ENCODE data around the gene BRWD1. TPM values are rescaled to one million over a fixed set of nuclear protein-coding genes. Genes with fewer than 3 reads are reported as not detected.
A peak's percentile ranks its signal among the peaks of the same experiment; 100 is the strongest.
"Not testable (repeated sequence)": the region's sequence is repeated elsewhere in the genome, so short reads cannot be mapped to it uniquely, and the experiment has no call there.

BRWD1 gene
- total RNA-seq, 2 donors from 2014 or later: 27.7 to 39.9 TPM

- H3K4me3 Mint-ChIP-seq: no peak overlapping the region
- H3K27me3 Mint-ChIP-seq: no peaks in the 10 kb centered on the region
- peaks cover 54% of the 10 kb centered on the region for H3K36me3 Mint-ChIP-seq (ENCODE audit: low read depth)
- ATAC-seq (replicated peaks): no peak
- peaks cover 7% of the 10 kb centered on the region for H3K4me1 Mint-ChIP-seq
- peak overlapping the region; percentile 15 for H3K27ac Mint-ChIP-seq
- H3K9me3 Mint-ChIP-seq: no peaks in the 10 kb centered on the region
These were observed 32.2 kb downstream of the BRWD1 start for GRCh38 chr21:39281207-39281606.

GRCh38 chr21:39269620-39270019, 43.8 kb downstream of the BRWD1 start:
- H3K9me3 Mint-ChIP-seq: no peaks in the 10 kb centered on the region
- no peak overlapping the region for H3K27ac Mint-ChIP-seq
- peaks cover 98% of the 10 kb centered on the region for H3K36me3 Mint-ChIP-seq (ENCODE audit: low read depth)
- no peak overlapping the region for H3K4me3 Mint-ChIP-seq
- no peak for ATAC-seq (replicated peaks)
- H3K4me1 Mint-ChIP-seq: no peaks in the 10 kb centered on the region
- no peaks in the 10 kb centered on the region for H3K27me3 Mint-ChIP-seq

DNA sequence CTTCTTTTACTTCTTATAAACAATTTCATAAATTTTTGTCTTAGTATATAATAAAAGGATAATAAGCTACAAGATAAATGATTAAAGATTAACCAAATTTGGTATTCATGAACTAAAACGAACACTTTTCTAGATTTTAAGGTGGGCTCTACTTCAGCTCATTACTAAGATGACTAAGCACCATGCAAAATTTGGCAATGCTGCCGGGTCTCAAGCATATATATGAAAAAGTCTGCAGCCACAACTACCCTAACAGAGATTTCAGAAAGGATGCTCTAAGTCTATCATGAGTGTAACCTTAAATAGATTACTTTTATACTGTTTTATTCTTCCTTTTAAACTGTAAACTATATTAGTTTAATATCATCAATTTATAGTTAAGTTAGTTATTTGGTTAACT, 47.8 kb downstream of the BRWD1 start:
- ATAC-seq (replicated peaks): no peak
- Mint-ChIP-seq H3K9me3 (no peaks in the 10 kb centered on the region), H3K4me1 (no peaks in the 10 kb centered on the region), H3K27ac (no peak overlapping the region), H3K4me3 (no peak overlapping the region), H3K36me3 (ENCODE audit: low read depth) (peaks cover 100% of the 10 kb centered on the region), H3K27me3 (no peaks in the 10 kb centered on the region)

DNA sequence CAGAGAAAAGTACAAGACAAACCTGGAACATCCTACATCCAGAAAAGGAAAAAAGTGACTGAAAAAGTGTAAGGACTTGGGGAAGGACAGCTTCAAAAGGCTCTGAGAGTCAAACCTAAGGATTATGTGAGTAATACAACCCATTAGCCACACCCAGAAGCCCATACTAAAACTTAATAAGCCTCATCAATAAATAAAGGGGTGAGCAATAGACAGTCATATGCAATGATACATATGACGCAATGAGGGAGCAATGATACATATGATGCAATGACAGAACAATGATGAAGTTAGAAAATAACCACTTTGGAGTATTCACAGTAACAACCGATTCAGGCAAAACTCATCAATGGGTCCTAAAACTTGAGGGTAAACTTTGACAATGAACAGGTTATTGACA, 50.1 kb downstream of the BRWD1 start:
- no peak overlapping the region for H3K27ac Mint-ChIP-seq
- no peaks in the 10 kb centered on the region for H3K27me3 Mint-ChIP-seq
- H3K36me3 Mint-ChIP-seq (ENCODE audit: low read depth): peaks cover 96% of the 10 kb centered on the region
- no peaks in the 10 kb centered on the region for H3K4me1 Mint-ChIP-seq
- no peak for ATAC-seq (replicated peaks)
- H3K4me3 Mint-ChIP-seq: no peak overlapping the region
- H3K9me3 Mint-ChIP-seq: no peaks in the 10 kb centered on the region

GRCh38 chr21:39258207-39258606, 55.2 kb downstream of the BRWD1 start:
- H3K9me3 Mint-ChIP-seq: no peaks in the 10 kb centered on the region
- H3K4me3 Mint-ChIP-seq: no peak overlapping the region
- H3K4me1 Mint-ChIP-seq: no peaks in the 10 kb centered on the region
- no peak overlapping the region for H3K27ac Mint-ChIP-seq
- no peak for ATAC-seq (replicated peaks)
- no peaks in the 10 kb centered on the region for H3K27me3 Mint-ChIP-seq
- peaks cover 96% of the 10 kb centered on the region for H3K36me3 Mint-ChIP-seq (ENCODE audit: low read depth)

DNA sequence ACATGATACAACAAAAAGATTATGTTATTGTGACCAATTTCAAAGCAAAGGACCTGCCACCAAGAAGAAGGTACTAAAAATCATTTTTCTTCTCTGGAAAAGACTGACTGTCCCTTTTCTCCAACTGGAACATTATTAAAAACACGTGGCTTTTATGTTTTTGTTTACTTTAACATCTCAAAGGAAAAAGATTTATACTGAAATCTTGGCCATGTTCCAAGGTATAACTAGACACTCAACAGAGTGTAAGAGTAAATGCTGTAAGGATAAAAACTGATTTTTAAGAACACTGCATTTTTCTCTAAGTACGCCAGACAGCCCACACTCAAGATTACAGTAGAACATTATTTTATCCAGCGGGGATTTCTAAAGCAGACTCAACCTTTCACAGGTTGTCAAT, 62.1 kb downstream of the BRWD1 start:
- Mint-ChIP-seq H3K9me3 (no peaks in the 10 kb centered on the region), H3K36me3 (ENCODE audit: low read depth) (peaks cover 98% of the 10 kb centered on the region), H3K4me1 (no peaks in the 10 kb centered on the region), H3K27me3 (no peaks in the 10 kb centered on the region), H3K27ac (no peak overlapping the region), H3K4me3 (no peak overlapping the region)
- no peak for ATAC-seq (replicated peaks)

- Mint-ChIP-seq H3K27me3 (no peaks in the 10 kb centered on the region), H3K4me3 (no peak overlapping the region), H3K27ac (no peak overlapping the region), H3K4me1 (peaks cover 19% of the 10 kb centered on the region), H3K36me3 (ENCODE audit: low read depth) (peaks cover 86% of the 10 kb centered on the region), H3K9me3 (no peaks in the 10 kb centered on the region)
- no peak for ATAC-seq (replicated peaks)
These were observed 75.2 kb downstream of the BRWD1 start for GRCh38 chr21:39238275-39238674.

DNA sequence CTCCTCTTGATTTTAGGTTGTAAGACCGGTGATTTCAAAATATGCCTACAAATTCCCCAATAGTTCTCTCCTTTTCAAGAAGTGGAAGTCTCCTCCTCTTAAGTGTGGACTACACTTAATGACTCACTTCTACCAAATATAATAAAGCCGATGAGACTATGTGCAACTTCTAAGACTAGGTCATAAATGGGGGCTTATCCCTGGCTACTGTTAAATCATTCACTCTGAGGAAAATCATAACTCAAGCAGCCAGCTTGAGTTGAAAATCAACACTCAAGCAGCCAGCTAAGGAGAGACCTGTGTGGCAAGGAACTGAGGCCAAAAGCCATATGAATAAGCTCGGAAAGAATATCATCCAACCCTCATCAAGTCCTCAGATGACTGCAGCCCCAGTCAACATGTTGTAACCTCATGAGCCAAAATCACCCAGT, 80.6 kb downstream of the BRWD1 start:
- Mint-ChIP-seq H3K36me3 (ENCODE audit: low read depth) (peaks cover 100% of the 10 kb centered on the region), H3K4me1 (peaks cover 18% of the 10 kb centered on the region), H3K4me3 (no peak overlapping the region), H3K9me3 (no peaks in the 10 kb centered on the region), H3K27ac (no peak overlapping the region), H3K27me3 (no peaks in the 10 kb centered on the region)
- no peak for ATAC-seq (replicated peaks)

DNA sequence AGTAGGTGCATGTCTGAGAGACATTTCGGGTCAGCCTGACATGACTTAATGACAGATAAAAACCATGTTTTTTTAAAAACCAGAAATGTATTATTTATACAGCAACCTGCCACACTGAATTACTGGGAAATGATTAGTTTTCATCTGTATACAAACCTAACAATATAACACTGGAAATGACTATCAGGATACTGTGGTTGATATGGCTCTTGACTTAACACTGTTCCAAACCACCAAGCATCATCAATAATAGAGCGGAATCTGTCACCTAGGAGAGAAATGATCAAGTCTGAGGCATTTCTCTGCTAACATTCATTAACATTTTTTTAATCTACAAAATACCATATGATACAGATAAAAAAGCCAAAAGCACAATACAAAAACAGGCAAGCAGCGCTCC, 88.5 kb downstream of the BRWD1 start:
- Mint-ChIP-seq H3K4me3 (no peak overlapping the region), H3K36me3 (ENCODE audit: low read depth) (peaks cover 97% of the 10 kb centered on the region), H3K27me3 (no peaks in the 10 kb centered on the region), H3K4me1 (peaks cover 4% of the 10 kb centered on the region), H3K9me3 (no peaks in the 10 kb centered on the region), H3K27ac (peak overlapping the region; percentile 73)
- peak; percentile 40 for ATAC-seq (replicated peaks)

GRCh38 chr21:39221997-39222486, 91.4 kb downstream of the BRWD1 start:
- Mint-ChIP-seq H3K27me3 (no peaks in the 10 kb centered on the region), H3K36me3 (ENCODE audit: low read depth) (peaks cover 97% of the 10 kb centered on the region), H3K4me1 (peaks cover 8% of the 10 kb centered on the region), H3K27ac (no peak overlapping the region), H3K9me3 (no peaks in the 10 kb centered on the region), H3K4me3 (no peak overlapping the region)
- ATAC-seq (replicated peaks): no peak

GRCh38 chr21:39221282-39221996, 92.0 kb downstream of the BRWD1 start:
- H3K4me3 Mint-ChIP-seq: no peak overlapping the region
- no peaks in the 10 kb centered on the region for H3K27me3 Mint-ChIP-seq
- H3K27ac Mint-ChIP-seq: no peak overlapping the region
- H3K36me3 Mint-ChIP-seq (ENCODE audit: low read depth): peaks cover 96% of the 10 kb centered on the region
- H3K9me3 Mint-ChIP-seq: no peaks in the 10 kb centered on the region
- peaks cover 8% of the 10 kb centered on the region for H3K4me1 Mint-ChIP-seq
- ATAC-seq (replicated peaks): no peak

DNA sequence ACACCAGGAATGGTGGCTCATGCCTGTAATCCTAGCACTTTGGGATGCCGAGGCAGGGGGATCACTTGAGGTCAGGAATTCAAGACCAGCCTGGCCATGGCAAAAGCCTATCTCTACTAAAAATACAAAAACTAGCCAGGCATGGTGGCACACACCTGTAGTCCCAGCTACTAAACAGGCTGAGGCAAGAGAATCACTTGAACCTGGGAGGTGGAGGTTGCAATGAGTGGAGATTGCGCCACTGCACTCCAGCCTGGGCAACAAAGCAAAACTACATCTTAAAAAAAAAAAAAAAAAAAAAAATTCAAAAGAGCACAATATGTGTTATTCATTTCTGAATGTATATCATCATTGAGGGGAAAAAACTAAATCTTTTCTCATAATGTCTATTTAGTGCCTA, 92.6 kb downstream of the BRWD1 start:
- H3K4me3 Mint-ChIP-seq; H3K9me3 Mint-ChIP-seq; H3K4me1 Mint-ChIP-seq; H3K27me3 Mint-ChIP-seq; ATAC-seq (replicated peaks); H3K27ac Mint-ChIP-seq: not testable (repeated sequence)
- peaks cover 96% of the 10 kb centered on the region for H3K36me3 Mint-ChIP-seq (ENCODE audit: low read depth)

DNA sequence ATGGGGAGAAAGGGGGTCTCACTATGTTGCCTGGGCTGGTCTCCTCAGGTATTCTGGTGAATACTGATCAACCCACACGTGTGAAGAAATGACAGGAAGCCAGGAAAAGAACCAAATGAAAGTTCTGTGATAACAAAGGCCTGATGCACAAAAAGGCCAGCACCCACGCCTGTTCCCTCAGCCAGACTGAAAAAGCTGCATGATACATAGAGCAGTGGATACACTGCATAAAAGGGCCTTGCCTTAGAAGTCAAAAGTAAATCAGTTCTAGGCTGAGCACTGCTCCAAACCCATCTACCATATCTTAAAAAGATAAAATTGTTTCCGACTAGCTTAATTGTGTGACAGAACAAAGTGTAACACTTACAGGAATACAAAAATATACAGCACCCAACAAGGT, 93.3 kb downstream of the BRWD1 start:
- no peak for ATAC-seq (replicated peaks)
- Mint-ChIP-seq H3K36me3 (ENCODE audit: low read depth) (peaks cover 97% of the 10 kb centered on the region), H3K27ac (no peak overlapping the region), H3K4me1 (peaks cover 8% of the 10 kb centered on the region), H3K27me3 (no peaks in the 10 kb centered on the region), H3K9me3 (no peaks in the 10 kb centered on the region), H3K4me3 (no peak overlapping the region)

GRCh38 chr21:39218082-39218409, 95.4 kb downstream of the BRWD1 start:
- ATAC-seq (replicated peaks): no peak
- H3K4me3 Mint-ChIP-seq: no peak overlapping the region
- H3K27ac Mint-ChIP-seq: no peak overlapping the region
- peaks cover 4% of the 10 kb centered on the region for H3K4me1 Mint-ChIP-seq
- no peaks in the 10 kb centered on the region for H3K27me3 Mint-ChIP-seq
- no peaks in the 10 kb centered on the region for H3K9me3 Mint-ChIP-seq
- H3K36me3 Mint-ChIP-seq (ENCODE audit: low read depth): peaks cover 95% of the 10 kb centered on the region

- Mint-ChIP-seq H3K4me1 (peaks cover 4% of the 10 kb centered on the region), H3K36me3 (ENCODE audit: low read depth) (peaks cover 95% of the 10 kb centered on the region), H3K27ac (no peak overlapping the region), H3K4me3 (no peak overlapping the region), H3K9me3 (no peaks in the 10 kb centered on the region), H3K27me3 (no peaks in the 10 kb centered on the region)
- ATAC-seq (replicated peaks): no peak
These were observed 95.9 kb downstream of the BRWD1 start for GRCh38 chr21:39217356-39218081.
